ENCODE data around the gene SSTR1.

Gene SSTR1

DNA sequence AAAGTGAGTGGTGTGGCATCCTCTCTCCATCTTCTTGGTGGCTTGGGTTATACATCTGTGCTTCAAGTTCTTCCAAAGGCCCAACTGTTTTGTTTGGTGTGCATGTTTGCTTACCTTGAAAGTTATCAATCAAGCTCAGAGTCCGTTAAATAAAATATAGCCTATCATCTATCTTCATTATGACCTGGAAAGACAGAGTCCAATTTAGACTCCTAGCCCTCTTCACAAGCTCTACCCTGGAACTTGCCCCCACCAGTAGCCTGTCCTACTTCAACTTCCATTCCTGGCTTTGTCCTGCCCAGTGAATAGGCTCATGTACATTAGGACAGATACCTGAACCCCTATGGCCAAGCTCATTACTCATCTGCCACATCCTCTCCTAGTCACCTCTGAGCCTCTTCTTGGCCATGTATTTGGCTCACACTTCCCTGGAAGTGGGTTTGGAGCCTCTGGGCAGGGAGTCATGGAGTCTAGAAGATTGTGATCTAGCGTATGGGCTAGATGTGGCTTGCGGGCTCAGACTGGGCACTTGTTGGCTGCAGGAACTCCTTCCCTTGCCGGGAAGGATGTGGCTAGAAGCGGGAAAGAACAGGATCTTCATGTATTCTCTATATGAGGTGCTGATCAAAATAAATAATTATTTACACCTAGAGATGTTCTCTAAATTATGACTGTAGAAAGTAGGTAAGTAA, 6.4 kb upstream of the SSTR1 start:
- no peak for DNase-seq (ENCODE audit: low read depth, low spot score)

DNA sequence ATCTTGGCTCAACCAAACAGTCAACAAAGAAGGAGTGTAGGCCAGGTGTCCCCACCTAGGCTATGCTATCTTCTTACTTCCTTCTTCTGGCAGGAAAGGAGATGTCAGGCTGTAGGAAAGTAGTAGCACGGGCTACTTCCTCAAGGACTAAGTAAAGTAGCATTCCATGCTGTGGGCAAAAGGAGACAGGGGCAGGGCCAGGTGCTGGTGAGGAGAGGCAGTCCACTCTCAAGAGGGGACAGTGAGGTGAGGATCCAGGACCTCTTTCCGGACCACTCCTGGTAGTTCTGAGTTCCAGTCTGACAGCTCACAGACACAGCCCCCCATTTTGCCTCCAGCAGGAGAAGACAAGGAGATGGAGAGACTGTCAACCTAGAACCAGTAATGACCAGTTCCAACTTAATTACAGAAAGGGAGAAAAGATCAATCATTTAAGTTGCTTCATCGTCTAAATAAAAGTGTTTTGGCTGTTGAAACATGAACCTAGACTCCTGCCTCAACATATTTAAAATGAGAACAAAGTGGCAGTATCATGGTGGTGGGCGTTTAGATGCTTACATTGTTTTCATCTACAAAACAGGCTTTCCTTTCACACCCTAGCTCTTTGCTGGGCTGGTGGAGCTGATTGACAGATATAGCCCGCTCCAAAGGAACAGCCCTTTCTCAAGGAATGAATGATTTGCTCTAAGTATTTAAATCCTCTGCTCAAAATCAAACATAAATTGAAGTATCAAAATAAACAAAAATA, 5.1 kb upstream of the SSTR1 start:
- DNase-seq (ENCODE audit: low read depth, low spot score), result no peak
- H3K4me3 ChIP-seq (ENCODE audit: low read length), result no peak overlapping the region

More for the DNA sequence above, 6.4 kb upstream of the SSTR1 start:
- H3K4me3 ChIP-seq (ENCODE audit: low read length), result no peak overlapping the region

DNA sequence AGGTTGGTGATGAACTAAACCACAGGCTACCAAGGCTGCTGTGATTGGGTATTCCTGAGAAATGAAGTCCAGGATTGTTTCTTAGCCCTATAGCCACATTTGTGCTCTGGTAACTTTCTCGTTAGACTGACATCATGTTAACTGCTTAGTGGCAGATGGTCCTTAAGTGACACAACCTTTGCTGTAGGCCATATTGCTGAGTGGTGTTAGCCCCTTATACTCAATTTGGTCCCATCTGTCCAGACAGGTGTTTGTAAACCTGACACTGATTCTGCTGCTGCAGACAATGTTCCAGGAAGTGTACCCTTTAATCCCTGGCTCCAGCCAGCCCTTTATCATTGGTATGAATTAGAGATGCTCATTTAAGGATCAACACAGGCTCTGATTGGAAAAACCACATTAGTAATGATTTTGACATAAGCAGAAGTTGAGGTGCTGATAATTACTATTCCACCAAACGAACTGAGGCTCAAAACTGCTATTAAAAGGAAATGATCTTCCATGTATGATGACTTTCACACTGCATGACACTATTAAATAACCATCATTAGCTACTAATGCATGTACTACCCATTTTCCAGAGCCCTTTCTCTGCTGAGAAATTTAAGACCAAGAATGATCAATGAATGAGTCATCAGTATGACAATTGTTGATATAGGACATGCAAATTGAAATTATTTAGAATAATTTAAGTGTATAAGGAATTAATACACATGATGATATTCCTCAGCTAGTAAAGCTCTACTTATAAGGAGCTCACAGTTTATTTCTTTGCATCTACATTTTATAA, 3.6 kb upstream of the SSTR1 start:
- no peak overlapping the region for H3K4me3 ChIP-seq (ENCODE audit: low read length)
- DNase-seq (ENCODE audit: low read depth, low spot score), result no peak

DNA sequence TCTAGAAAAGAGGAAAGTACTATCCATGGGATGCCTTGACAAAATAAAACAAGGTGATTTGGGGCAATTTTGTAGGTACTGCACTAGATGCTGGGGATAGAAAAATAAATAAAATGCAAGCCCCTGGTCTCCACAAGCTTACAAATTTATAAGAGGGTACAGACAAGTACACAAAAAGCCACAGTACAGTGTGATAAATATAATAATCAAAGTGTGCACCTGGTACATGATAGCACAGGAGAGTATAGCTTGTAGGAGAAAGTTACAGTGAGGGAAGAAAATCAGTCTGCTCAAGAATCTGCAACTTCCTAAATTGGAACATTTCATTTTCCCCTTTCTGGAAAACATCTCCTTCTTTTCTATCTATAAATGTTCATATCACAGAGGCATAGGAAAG, 3.0 kb upstream of the SSTR1 start:
- no peak for DNase-seq (ENCODE audit: low read depth, low spot score)
- H3K4me3 ChIP-seq (ENCODE audit: low read length), result no peak overlapping the region

DNA sequence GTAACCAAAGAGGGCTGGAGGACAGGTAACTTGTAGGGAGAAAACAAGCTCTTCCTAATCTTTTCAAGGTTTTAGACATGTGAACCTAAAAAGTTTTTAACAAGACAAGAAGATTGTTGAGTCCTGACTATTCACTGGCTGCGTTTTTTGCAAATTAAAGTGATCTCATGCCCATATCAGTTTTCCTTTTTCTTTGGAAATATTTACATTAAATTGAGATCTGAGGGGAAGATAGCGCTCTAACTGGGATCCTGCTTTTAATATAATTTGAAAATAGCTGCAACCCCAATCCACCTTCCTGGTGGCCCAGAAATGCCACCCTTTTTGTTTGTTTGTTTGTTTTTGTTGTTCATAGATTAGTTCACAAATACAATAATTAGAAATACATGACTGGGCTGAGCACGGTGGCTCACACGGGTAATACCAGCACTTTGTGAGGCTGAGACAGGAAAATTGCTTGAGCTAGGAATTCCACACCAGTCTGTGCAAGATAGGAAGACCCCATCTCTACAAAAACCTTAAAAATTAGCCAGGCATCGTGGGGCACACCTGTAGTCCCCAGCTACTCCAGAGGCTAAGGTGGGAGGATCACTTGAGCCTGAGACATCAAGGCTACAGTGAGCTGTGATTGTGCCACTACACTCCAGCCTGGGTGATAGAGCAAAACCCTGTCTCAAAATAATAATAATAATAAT, 2.4 kb upstream of the SSTR1 start:
- no peak for DNase-seq (ENCODE audit: low read depth, low spot score)
- H3K4me3 ChIP-seq (ENCODE audit: low read length), result no peak overlapping the region

DNA sequence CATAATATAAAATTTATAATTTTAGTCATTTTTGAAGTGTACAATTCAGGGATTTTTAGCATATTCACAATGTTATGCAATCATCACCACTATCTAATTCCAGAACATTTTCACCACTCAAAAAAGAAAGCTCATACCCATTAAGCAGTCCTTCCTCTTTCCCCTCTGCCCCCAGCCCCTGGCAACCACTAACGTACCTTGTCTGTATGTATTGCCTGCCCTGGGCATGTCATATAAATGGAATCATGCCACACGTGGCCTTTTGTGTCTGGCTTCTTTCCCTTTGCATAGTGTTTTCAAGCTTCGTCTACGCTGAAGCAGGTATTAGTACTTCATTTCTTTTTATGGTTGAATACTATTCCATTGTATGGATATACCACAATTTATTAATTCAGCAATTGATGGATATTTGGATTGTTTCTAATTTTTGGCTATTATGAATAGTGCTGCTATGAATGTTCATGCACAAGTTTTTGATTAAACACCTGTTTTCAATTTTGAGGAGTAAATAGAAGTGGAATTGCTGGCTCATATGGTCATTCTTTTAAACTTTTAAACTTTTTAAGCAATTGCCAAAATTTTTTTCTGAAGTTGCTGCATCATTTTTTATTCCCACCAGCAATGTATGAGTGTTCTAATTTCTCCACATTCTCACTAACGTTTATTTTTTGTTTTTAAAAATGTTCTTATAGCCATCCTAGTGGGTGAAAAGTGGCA, 1.6 kb upstream of the SSTR1 start:
- no peak overlapping the region for H3K4me3 ChIP-seq (ENCODE audit: low read length)
- no peak for DNase-seq (ENCODE audit: low read depth, low spot score)

DNA sequence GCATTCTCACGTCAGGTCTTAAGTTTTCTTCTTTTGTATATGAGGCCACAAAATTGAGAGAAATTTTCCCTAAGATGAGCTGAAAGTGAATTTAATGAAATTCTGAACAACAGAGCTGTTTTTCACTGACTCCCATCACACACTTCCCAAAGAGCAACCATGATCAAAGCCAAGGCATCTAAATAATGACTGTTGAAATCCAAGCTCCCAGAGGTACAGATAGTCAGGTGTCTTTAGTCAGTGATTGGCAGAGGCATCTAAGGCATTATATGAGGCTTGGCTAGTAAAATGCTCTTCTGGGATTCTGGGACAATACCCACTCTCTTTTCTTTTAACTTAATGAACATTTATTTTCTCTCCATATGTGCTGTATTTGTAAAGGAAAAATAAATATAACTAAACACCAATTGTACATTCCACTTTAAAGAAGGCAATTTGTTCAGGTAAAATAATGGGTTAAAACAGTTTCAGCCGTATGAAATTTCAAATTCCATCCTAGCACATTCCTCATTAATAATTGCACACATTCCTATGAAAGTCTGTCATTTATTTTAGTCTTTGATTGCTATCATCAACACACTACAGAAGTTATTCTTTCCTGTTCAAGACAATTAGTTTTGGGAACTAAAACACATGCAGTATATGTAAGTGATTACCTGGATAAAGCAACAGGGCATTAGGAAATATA, 871 bp upstream of the SSTR1 start:
- no peak overlapping the region for H3K4me3 ChIP-seq (ENCODE audit: low read length)
- no peak for DNase-seq (ENCODE audit: low read depth, low spot score)

DNA sequence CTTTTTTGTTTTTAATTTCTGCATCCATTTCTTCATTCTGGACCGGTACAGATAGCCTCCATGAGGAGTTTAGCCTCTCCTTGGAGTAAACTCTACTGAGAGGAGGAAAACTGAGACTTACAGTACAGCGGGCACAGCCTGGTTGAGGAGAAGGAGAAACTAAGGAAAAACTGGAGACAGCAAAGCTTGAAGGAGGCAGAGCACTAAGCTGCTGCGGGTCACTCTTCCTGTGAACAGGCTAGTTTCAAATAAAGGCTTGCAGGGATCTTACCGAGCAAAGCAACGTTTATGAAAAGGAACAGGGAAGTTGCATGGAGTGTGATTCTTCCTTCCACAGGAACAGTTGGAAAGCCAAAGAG, 348 bp upstream of the SSTR1 start:
- H3K4me3 ChIP-seq (ENCODE audit: low read length), result no peak overlapping the region
- DNase-seq (ENCODE audit: low read depth, low spot score), result no peak

DNA sequence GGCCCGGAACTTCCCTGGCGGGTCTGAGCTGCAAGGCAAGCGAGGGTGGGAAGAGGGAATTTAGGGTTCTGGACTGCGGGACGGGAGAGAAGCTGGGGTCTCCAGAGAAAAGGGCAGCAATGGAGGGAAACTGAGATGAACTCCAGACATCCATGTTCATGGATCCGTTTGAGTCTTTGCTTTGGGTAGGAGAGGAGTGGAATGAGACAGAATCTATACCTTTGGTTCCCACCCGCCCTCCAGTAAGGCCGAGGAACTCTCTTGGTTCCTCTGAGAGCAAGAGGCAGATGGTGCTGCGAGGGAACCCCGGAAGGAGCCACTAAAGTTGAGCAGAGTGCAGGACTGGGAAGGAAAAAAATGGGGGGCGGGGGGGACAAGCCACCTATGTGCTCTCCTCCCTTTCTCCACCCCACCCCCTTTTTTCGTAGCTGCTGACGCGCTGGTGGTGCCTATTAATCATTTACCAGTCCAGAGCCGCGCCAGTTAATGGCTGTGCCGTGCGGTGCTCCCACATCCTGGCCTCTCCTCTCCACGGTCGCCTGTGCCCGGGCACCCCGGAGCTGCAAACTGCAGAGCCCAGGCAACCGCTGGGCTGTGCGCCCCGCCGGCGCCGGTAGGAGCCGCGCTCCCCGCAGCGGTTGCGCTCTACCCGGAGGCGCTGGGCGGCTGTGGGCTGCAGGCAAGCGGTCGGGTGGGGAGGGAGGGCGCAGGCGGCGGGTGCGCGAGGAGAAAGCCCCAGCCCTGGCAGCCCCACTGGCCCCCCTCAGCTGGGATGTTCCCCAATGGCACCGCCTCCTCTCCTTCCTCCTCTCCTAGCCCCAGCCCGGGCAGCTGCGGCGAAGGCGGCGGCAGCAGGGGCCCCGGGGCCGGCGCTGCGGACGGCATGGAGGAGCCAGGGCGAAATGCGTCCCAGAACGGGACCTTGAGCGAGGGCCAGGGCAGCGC, 1.2 kb downstream of the SSTR1 start:
- H3K4me3 ChIP-seq (ENCODE audit: low read length), result no peak overlapping the region
- DNase-seq (ENCODE audit: low read depth, low spot score), result no peak

DNA sequence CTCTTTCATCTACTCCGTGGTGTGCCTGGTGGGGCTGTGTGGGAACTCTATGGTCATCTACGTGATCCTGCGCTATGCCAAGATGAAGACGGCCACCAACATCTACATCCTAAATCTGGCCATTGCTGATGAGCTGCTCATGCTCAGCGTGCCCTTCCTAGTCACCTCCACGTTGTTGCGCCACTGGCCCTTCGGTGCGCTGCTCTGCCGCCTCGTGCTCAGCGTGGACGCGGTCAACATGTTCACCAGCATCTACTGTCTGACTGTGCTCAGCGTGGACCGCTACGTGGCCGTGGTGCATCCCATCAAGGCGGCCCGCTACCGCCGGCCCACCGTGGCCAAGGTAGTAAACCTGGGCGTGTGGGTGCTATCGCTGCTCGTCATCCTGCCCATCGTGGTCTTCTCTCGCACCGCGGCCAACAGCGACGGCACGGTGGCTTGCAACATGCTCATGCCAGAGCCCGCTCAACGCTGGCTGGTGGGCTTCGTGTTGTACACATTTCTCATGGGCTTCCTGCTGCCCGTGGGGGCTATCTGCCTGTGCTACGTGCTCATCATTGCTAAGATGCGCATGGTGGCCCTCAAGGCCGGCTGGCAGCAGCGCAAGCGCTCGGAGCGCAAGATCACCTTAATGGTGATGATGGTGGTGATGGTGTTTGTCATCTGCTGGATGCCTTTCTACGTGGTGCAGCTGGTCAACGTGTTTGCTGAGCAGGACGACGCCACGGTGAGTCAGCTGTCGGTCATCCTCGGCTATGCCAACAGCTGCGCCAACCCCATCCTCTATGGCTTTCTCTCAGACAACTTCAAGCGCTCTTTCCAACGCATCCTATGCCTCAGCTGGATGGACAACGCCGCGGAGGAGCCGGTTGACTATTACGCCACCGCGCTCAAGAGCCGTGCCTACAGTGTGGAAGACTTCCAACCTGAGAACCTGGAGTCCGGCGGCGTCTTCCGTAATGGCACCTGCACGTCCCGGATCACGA, 2.2 kb downstream of the SSTR1 start:
- H3K4me3 ChIP-seq (ENCODE audit: low read length), result no peak overlapping the region

DNA sequence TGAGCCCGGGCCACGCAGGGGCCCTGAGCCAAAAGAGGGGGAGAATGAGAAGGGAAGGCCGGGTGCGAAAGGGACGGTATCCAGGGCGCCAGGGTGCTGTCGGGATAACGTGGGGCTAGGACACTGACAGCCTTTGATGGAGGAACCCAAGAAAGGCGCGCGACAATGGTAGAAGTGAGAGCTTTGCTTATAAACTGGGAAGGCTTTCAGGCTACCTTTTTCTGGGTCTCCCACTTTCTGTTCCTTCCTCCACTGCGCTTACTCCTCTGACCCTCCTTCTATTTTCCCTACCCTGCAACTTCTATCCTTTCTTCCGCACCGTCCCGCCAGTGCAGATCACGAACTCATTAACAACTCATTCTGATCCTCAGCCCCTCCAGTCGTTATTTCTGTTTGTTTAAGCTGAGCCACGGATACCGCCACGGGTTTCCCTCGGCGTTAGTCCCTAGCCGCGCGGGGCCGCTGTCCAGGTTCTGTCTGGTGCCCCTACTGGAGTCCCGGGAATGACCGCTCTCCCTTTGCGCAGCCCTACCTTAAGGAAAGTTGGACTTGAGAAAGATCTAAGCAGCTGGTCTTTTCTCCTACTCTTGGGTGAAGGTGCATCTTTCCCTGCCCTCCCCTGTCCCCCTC, 3.0 kb downstream of the SSTR1 start:
- no peak overlapping the region for H3K4me3 ChIP-seq (ENCODE audit: low read length)
- DNase-seq (ENCODE audit: low read depth, low spot score), result no peak

More for the DNA sequence above, 2.2 kb downstream of the SSTR1 start:
- DNase-seq (ENCODE audit: low read depth, low spot score), result no peak

DNA sequence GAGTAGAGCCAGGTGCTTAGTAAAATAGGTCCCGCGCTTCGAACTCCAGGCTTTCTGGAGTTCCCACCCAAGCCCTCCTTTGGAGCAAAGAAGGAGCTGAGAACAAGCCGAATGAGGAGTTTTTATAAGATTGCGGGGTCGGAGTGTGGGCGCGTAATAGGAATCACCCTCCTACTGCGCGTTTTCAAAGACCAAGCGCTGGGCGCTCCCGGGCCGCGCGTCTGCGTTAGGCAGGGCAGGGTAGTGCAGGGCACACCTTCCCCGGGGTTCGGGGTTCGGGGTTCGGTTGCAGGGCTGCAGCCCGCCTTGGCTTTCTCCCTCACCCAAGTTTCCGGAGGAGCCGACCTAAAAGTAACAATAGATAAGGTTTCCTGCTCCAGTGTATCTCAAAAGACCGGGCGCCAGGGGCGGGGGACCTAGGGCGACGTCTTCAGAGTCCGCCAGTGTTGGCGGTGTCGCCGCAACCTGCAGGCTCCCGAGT, 3.6 kb downstream of the SSTR1 start:
- no peak overlapping the region for H3K4me3 ChIP-seq (ENCODE audit: low read length)

DNA sequence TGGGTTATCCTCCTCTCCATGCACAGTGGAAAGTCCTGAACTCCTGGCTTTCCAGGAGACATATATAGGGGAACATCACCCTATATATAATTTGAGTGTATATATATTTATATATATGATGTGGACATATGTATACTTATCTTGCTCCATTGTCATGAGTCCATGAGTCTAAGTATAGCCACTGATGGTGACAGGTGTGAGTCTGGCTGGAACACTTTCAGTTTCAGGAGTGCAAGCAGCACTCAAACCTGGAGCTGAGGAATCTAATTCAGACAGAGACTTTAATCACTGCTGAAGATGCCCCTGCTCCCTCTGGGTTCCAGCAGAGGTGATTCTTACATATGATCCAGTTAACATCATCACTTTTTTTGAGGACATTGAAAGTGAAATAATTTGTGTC, 4.4 kb downstream of the SSTR1 start:
- no peak for DNase-seq (ENCODE audit: low read depth, low spot score)
- H3K4me3 ChIP-seq (ENCODE audit: low read length), result no peak overlapping the region

More for the DNA sequence above, 3.6 kb downstream of the SSTR1 start:
- DNase-seq (ENCODE audit: low read depth, low spot score), result no peak

DNA sequence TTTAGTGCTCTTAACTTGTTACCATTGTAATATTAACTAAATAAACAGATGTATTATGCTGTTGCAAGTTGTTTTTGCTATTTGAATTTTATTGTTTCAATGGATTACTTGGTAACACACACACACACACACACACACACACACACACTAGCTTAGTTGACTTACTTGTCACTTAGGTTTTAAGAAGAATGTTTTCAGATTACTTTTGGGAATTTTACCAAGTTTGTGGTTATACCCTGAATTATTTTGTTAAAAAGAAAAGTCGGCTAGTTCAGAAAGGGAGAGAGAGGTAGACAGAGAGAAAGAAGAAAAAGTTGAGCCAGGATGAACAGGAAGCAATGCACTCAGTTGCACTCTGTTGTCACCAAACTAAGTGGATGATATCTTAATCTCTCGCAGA, 5.3 kb downstream of the SSTR1 start:
- H3K4me3 ChIP-seq (ENCODE audit: low read length), result no peak overlapping the region
- DNase-seq (ENCODE audit: low read depth, low spot score), result no peak

DNA sequence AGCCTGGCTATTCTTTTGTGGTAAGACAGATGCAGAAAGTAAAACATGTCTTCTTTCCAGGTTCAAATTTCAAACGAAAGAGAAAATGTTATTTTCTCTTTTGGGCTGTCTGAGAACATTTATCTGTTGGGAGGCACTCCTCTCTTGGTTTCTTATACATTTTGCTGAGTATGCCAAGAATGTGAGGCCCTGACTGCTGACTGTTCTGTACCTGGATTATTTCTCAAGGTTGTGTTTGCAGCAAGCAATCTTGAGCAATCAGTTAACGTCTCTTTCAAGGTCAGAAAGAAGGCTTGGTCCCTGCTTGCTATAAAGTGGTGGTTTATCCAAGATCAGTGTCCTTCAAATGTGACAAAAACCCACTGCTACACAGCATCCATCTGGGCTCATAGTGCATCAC, 9.8 kb downstream of the SSTR1 start:
- no peak for DNase-seq (ENCODE audit: low read depth, low spot score)
- H3K4me3 ChIP-seq (ENCODE audit: low read length), result no peak overlapping the region

DNA sequence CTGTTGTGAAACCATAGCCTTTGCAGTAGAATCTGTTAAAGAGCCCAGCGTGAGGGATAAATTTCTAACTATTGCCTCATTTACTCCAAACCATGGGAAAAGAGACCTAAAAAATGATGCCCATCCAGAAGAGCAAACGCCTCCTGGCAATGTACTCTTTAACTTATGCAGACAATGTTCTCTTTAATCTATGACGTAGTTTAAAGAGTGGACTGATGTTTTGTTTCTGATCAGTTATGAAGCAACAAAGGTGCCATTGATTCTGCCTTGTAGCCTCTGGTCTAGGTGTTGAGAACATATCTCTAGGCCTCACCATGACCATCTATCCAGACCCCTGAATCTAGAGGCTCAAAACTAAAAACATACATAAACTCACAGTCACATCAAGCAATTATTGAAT, 13.4 kb downstream of the SSTR1 start:
- H3K4me3 ChIP-seq (ENCODE audit: low read length), result no peak overlapping the region
- DNase-seq (ENCODE audit: low read depth, low spot score), result no peak

All from Jurkat, Clone E6-1 (cell line).